ENCODE measurements around the gene WDR88.

WDR88 gene

DNA sequence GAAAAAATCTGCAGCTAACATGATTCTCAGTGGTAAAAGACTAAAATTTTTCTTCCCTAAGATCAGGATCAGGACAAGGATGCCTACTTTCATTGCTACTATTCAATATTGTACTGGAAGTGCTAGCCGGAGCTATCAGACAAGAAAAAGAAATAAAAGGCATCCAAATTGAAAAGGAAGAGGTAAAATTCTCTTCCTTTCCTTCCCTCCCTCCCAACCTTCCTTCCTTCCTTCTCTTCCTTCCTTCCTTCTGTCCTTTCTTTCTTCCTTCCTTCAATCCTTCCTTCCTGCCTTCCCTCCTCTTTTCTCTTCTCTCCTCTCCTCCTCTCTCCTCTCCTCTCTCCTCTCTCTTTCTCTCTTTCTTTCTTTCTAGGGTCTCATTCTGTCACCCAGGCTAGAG lies 35.5 kb downstream of the WDR88 start:
- H3K4me3 ChIP-seq (ENCODE audit: low read length), result no peak overlapping the region
- TF ChIP-seq, protein P1, sequence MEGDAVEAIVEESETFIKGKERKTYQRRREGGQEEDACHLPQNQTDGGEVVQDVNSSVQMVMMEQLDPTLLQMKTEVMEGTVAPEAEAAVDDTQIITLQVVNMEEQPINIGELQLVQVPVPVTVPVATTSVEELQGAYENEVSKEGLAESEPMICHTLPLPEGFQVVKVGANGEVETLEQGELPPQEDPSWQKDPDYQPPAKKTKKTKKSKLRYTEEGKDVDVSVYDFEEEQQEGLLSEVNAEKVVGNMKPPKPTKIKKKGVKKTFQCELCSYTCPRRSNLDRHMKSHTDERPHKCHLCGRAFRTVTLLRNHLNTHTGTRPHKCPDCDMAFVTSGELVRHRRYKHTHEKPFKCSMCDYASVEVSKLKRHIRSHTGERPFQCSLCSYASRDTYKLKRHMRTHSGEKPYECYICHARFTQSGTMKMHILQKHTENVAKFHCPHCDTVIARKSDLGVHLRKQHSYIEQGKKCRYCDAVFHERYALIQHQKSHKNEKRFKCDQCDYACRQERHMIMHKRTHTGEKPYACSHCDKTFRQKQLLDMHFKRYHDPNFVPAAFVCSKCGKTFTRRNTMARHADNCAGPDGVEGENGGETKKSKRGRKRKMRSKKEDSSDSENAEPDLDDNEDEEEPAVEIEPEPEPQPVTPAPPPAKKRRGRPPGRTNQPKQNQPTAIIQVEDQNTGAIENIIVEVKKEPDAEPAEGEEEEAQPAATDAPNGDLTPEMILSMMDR (conservative IDR thresholded peaks at IDR 0.05; ENCODE audit: low read depth, low read length), result no peak

DNA sequence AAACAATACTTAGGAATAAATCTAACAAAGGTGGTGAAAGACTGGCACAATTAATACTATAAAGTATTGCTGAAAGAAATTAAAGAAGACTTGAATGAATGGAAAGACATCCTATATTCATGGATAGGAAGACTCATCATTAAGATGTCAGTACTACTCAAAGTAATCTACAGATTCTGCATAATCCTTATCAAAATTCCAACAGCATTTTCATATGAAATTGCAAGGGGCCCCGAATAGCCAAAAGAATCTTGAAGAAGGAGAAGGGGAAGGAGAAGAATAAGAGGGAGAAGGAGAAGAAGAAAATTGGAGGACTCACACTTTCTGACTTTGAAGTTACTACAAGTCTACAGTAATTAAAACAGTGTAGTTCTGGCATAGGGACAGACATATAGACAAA lies 36.6 kb downstream of the WDR88 start:
- no peak for DNase-seq (ENCODE audit: low read depth)
- TF ChIP-seq, protein P1 (conservative IDR thresholded peaks at IDR 0.05; ENCODE audit: low read depth, low read length), result no peak
- H3K4me3 ChIP-seq (ENCODE audit: low read length), result no peak overlapping the region

More for the DNA sequence above, 35.5 kb downstream of the WDR88 start:
- no peak for DNase-seq (ENCODE audit: low read depth)

DNA sequence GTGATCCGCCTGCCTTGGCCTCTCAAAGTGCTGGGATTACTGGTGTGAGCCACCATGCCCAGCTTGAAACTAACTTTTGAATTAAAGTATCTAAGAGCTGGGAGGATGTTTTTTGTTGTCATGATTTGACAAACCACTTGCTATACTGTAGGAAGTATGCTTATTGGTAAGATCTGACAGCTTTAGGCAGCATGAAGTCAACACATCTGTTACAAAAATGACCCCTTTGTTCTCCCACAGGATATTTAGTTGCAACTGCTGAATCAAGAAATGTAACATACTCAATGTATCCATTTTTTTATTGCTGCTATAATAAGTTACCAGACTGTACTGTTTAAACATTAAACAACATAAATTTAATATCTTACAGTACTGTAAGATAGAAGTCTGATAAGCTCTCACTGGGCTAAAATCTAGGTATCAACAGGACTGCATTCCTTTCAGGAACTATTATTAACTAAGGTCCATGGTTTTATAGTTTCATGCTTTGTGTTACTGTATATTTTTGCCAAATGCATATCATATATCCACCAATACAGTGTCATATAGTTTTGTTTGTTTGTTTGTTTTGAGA lies 39.4 kb downstream of the WDR88 start:
- H3K4me3 ChIP-seq (ENCODE audit: low read length), result no peak overlapping the region
- TF ChIP-seq, protein P1 (conservative IDR thresholded peaks at IDR 0.05; ENCODE audit: low read depth, low read length), result no peak
- DNase-seq (ENCODE audit: low read depth), result no peak

DNA sequence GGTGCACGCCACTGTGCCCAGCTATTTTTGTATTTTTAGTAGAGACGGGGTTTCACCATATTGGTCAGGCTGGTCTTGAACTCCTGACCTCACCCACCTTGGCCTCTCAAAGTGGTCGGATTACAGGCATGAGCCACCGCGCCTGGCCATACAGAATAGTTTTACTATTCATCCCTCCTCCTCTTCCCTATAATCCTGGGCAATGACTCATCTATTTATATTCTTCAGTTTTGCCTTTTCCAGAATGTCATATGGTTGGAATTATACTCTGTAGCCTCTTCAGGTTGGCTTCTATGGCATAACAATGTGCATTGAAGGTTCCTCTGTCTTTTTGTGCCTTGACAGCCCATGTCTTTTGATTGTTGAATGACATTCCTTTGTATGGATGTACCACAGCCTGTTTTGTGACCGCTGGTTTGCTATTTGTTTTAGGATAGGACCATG lies 40.0 kb downstream of the WDR88 start:
- no peak for DNase-seq (ENCODE audit: low read depth)
- TF ChIP-seq, protein P1 (conservative IDR thresholded peaks at IDR 0.05; ENCODE audit: low read depth, low read length), result no peak
- no peak overlapping the region for H3K4me3 ChIP-seq (ENCODE audit: low read length)

DNA sequence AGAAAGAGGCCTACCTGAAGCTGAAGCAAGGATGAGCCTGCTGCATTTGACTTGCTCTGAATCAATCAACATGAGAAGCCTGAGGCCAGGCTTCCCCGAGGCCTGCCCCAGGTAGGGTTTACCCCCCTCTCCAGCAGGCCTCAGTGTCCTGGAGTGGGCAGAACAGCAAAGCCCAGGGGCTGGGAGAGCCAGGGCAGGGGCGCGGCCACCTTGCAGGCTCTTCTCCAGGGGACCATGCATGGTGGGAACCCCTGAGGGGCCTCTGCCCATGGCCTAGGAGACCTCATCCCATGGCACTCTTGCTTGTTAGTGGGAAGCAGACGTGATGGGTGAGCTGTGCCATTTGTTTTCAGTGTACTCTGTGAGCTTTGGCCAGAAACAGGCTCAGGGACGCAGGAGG lies 42.3 kb downstream of the WDR88 start:
- no peak overlapping the region for H3K4me3 ChIP-seq (ENCODE audit: low read length)
- DNase-seq (ENCODE audit: low read depth), result no peak
- TF ChIP-seq, protein P1 (conservative IDR thresholded peaks at IDR 0.05; ENCODE audit: low read depth, low read length), result no peak

DNA sequence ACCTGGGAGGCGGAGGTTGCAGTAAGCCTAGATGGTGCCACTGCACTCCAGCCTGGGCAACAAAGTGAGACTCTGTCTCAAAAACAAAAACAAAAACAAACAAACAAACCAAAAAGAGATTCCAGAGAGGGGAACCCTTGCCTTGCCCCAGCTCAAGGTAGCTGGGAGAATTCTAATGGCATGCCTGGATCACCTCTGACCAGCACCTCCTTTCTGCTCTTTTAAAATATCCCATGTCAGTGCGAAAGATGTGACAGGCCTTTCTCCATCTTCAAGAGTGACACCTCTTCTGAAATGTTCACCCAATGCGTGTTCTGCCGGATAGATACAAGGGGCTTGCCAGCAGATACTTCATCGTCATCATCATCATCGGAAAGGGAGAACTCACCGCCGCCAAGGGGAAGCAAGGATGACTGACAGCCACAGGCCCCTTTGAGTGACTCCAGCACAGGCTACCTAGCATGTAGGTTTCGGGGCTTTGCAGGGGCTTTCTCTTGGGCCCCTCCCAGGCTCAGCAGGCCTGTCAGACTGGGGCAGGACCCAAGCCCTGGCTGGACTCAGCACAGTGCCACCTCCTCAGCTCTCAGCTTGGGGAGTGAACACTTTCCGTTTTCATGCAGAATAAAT lies 43.4 kb downstream of the WDR88 start:
- peak overlapping the region; percentile 77 for H3K4me3 ChIP-seq (ENCODE audit: low read length)
- no peak for DNase-seq (ENCODE audit: low read depth)
- TF ChIP-seq, protein P1 (conservative IDR thresholded peaks at IDR 0.05; ENCODE audit: low read depth, low read length), result no peak

Measured in retinal pigment epithelial cell (primary cell).